Left kidney (tissue), 2 donors: ENCODE measurements around the gene SERPINE3. TPM values are rescaled to one million over a fixed set of nuclear protein-coding genes. Genes with fewer than 3 reads are reported as not detected.

ENCODE experiments used
- DNase-seq: peaks from one replicate; pipeline ENCODE4 v3.0.0-alpha.2; 2013
- polyA plus RNA-seq: library from polyadenylated mRNA; unstranded; fragments of 120-200 nt; gene quantifications from one replicate; pipeline ENCODE4 v1.2.1, GENCODE V29; 2013; ENCODE audit not compliant: insufficient read length

SERPINE3 gene
- polyA plus RNA-seq, 1 donor, result 0.95 TPM

DNA sequence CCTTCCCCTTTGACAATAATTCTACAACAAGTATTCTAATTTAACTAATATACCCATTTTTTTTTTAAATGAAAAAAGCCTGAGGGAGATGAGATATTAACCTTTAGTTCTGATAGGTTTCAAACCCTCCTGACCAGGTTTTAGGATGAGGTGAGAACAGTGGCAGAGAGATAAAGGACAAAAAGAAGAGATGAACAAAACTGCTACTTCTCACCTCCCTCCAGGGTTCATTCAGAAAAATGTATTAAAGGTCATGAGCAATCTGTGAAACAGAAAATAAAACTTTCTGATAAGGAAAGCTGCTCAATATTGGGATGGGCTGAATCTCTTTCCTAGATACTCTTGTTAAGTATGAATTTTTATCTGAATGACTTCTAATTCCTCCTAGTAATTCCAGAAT is 24.1 kb downstream of the SERPINE3 start:
- DNase-seq, result no peak

DNA sequence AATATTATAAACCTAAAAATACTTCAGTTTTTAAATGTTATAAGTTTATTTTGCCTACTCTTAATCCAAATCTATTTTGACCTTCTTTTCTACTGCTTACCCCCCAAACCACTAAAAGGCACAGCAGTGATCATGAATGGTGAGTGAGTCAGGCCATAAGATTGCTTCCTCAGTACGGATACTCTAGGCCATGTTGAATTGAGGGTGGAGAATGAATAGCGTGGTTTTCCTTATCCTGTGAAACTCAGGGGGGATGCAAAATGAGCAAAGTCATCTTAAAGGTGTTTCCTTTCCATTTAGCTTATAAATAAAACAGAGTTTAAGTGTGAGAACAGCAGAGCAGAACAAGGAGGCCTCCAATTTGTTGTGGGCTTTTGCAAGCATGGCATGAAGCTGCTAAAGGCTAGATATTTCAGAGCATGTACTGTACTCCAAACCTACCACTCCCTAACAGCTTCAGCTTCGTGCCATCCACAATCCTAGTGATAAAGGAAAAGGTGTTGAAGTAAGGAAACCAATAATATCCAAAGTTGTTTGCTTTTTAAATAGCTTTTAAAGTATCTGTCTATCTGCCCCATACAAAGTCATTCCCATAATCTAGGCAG is 25.0 kb downstream of the SERPINE3 start:
- DNase-seq, result no peak

DNA sequence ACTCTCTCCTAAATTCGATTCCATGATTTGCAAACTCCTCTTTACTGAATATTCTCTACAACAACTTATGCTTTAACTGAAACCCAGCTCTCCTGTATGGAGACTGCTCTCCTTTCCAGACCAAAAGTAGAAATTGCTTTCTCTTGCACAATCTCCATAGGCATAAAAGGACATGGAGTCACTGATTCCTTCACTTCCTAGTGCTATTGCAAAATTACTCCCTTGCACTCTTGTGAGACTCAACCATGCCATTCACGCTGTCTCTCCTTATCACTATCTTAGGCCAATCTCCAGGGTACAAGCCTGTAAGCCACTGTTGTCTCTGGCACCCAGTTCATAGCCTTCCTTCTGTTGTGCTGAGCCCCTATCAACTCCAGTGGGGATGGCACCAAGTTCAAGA is 30.6 kb downstream of the SERPINE3 start:
- DNase-seq, result no peak

DNA sequence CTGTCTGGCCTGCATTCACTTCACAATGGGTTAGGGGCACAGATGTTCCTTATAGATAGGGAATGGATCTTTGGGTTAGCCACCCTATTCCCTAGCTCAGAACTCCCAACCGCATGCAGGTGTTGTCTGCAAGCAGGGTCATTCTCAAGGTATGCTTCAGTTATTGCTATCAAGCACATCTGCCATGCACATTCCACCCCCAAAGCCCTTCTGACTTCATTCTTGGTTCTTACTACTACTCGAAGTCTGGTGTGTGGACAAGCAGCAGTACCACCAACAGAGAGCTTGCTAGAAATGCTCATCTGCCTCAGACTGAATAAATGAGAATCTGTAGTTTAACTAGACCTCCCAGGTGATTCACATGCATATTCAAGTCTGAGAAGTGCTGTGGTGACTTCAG is 31.3 kb downstream of the SERPINE3 start:
- no peak for DNase-seq

DNA sequence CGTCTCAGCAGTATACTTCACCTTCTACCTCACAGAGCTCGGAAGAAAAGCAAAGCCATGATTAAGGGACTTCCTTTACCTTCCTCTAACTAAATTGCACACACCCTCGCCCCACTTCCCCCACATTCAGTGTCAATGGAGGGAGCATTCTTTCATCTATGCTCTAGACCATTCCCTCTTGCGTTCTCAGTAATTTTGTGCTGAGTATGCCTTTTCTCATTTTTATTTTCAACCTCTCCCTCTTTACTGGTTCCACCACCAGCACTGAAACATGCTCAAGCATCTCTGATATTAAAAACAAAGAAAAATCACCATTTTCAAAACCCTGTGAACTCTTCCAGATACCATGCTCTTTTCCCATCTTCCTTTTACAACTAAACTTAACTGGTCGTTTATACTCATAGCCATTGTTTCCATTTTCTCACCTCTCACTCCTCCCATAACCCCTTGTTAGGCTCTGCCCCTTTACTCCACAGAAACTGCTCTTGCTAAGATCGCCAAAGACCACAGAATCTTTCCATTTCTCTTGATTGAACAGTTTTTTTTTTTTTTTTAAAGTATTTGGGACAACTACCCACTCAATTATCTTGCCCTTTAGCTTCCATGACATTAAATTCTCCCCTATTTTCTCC is 32.4 kb downstream of the SERPINE3 start:
- DNase-seq, result no peak

DNA sequence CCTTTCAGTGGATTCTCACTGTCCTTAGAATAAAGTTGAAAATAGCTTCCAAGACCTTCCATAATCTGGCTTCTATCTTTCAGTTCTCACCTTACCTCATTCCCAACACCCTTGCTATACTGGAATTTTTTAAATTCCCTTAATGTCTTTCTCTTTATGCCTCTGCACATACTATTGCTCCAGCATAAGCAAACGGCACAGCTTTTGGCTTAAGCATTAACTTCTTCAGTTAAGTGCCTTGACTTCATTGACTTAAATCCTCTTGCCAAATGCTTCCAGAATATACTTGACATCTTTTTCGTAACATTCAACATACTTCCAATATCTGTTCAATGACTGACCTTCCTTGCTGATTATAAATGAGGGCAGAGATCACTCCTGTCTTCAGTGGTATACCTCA is 34.0 kb downstream of the SERPINE3 start:
- DNase-seq, result no peak

DNA sequence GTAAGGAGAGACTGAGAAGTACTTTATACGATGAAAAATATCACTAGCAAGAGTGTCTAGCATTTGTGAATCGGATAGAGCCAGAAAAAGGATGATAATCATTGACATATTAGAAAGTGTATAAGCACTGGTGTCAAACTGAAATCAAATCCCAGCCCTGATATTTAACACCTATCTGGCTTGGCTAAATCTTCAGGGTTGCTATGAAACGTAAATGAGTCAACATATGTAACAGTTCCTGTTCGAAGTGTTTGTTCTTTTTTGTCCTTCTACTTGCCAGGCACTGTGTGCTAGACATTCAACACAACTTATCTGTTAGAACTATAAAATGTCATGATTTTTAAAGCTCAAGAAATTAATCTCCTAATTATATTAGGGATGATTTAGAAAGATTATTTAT is 40.8 kb downstream of the SERPINE3 start:
- no peak for DNase-seq

DNA sequence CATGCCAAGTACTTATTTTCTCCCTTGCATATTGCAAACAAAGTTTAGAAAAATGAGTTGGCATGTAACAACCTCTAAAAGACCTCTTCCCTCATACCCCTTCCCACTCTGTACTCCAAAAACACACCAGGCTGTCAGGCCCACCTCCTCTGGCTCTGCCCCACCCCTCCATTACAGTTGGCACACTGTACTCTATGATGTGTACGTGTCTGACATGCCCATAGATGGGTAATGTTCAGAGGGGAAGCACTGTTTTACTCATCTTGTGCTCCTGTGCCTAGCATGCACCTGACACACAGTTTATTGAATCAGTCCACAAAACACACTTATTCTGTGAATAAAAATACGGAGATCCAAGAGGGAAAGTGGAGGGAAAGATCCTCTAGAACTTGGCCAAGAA is 45.6 kb downstream of the SERPINE3 start:
- DNase-seq, result no peak

DNA sequence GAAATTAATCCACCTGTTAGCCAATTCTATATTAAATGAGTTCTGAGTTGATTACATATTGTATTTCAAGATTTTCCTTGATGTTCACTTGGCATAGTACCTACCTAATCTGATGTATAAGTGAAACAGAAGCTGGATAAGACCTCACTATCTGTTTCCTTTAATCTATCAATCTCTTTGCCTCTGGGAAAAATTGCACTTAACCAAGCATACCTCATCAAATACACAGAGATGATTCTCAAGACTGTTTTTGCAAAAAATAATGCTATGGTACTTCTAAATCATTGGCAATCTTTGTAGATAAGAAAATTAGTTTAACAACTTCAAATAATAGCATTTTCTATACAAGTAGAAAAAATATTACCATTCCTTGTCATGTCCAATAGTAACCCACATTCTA is 55.2 kb downstream of the SERPINE3 start:
- no peak for DNase-seq

DNA sequence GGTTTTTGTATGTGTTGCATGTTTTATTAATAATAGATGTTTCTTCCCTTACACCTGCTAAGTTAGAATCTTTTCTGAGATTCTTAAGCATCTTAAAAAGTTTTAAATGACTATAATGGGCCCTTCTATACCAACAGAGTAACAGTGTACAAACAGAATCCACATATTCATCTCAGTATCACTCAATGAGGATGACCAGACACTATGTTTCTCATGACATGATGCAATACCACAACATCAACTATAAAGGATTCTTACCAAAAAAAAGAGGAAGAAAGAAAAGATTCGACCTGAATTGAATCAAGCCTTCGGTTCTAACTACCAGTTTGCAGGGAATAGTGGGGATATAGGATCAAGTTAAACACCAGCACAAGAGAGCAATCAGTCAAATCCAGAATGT is 56.9 kb downstream of the SERPINE3 start:
- no peak for DNase-seq

DNA sequence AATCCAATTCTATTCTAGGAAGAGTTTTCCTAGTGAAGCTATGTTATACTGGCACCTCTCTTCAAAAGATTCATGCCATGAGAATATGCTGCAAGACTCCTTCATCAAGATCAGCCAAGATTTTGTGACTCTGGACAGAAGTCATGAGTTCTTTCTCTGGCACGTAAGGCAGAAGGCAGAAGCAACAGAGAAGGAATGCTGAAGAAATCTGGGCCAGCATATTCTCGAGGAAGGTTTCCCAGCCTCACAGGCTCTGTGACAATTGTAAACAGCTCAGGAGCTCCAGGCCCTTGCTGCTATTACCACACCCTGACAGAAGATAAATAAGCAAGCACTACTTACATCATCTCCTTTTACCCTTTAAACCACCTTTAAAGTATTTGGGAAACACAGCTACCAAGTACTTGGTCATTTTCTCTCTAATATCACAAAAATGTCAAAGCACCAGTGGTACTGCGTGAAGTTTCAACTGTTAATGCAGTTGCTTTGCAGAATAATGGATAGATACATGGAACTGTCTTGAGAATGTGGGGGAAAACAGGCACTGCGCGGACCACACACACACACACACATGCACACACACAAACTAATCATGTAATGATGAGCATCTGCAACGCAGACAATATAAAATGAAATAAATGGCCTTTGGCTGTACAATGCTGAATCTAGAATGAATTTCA is 57.9 kb downstream of the SERPINE3 start:
- no peak for DNase-seq

DNA sequence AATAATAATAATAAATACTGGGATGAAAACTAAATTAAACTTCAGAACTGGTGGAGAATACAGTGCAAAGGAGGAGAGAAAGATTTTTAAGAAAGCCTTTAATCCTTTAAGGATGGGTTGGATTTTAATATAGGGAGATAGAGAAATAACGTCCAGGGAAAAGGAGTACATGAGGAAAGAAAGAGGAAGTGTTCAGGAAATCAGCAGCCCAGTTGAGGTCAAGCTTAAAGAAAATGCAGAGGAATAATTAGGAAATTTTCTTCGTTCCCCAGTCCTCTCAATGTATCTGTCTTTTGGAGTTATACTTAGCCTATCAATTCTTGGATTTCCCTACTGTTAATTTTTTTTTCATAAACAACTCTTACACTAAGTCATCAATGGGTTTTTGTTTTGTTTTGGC is 65.7 kb downstream of the SERPINE3 start:
- DNase-seq, result no peak

DNA sequence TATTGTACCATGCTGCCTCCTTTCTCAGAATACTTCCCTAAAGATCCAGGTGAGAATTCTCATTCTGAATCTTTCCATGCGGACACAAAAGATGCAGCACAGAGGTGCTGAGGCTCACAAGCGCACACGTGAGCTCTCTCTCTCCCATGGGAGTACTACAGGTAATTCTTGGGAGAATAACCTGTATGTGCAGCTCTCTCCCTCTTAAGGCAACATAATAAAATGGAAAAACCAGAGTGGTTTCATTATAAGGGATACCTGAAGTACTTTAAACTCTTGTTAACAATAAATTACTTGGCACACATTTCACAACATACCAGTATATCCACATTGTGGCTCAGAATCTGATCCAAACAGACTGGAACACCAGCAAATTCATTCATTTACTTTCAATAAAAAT is 72.9 kb downstream of the SERPINE3 start:
- DNase-seq, result no peak

Other genes with a start within 250 kb of the SERPINE3 start
- gene C13orf42, start 228.4 kb upstream of the SERPINE3 start, polyA plus RNA-seq, result 0.57 TPM
- gene FAM124A, start 117.3 kb upstream of the SERPINE3 start, polyA plus RNA-seq, result 4.8 TPM
- 39.2 TPM for gene INTS6, start 113.3 kb downstream of the SERPINE3 start, polyA plus RNA-seq
- 19.8 TPM for gene WDFY2, start 244.8 kb downstream of the SERPINE3 start, polyA plus RNA-seq